ENCODE results near the gene CGB1. TPM values are rescaled to one million over a fixed set of nuclear protein-coding genes. Genes with fewer than 3 reads are reported as not detected.
"Not testable (repeated sequence)": the region's sequence is repeated elsewhere in the genome, so short reads cannot be mapped to it uniquely, and the experiment has no call there.

The CGB1 gene
- total and polyA plus RNA-seq, 2 donors (not counting 3 experiments of a cell fraction or from before 2014, with no cell fraction given), result not detected

DNA sequence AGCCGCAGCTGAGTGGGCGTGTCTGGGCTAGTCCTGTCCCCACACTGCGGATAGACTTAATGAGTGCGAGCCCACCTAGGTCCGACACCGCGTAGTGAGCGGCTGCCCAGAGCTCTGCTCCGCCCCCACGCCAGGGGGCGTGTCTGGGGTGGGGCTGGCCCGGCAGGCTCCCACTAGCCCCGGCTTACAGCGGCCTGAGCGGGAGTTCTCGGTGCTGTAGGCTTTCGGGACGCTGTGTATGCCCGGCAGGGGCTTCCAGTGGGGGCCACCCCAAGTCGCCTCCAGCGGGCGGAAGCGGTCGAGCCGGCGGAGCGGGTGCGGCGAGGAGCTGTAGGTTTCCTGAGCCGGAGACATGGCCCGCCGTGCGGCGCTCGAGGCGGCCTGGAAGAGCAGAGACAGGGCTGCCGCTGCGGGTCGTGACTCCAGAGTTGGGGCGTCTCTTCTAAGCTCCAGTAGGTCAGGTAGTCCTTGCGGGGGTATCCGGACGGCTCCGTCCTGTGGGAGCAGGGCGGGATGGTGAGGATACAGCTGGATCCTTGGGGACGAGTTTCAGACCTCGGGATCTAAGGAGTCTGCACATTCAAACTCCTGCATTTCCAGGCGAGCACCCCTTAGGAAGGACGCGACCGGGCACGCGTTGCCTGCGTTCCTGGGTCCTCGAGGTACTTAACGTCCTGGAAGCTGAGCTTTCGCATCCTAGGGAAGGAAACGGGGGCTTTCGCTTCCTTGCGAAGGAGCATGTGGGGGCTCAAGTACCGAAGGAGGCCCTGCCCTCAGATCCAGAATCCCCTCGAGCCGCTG lies 19.6 kb upstream of the CGB1 start:
- DNase-seq (ENCODE audit: low read depth, low spot score), result peak; percentile 62
- H3K27me3 ChIP-seq (ENCODE audit: control insufficient read depth in 2 of 2, insufficient read depth in 2 of 2, low read length in 2 of 2), result no peaks in the 10 kb centered on the region
- peak; percentile 82 for FAIRE-seq
- peak overlapping the region; percentile 30 to 55 (median 46) for H3K4me3 ChIP-seq (replicated peaks in 1 of 3; ENCODE audit: insufficient read depth in 1 of 3, low read depth in 1 of 3, low read length in 3 of 3)
- dilution Hi-C loops (cut with MboI; ENCODE audit: extremely low pct_ligation_motif_present, low sequenced_read_pairs) (no loop called here), intact Hi-C loops (cut with micrococcal nuclease) (no loop called here)
- CTCF ChIA-PET, result interaction anchor here (0.9 to 1.8 kb wide), 10 partner anchors 13 to 152 kb away, joined by 3 to 9 read pairs (median 4); partner anchors contain the start of genes GYS1 and RUVBL2
- H3K27ac ChIP-seq (ENCODE audit: insufficient read depth, low read depth, low read length), result no peak overlapping the region
- no peak overlapping the region for H3K9ac ChIP-seq (replicated peaks; ENCODE audit: extremely low read depth, insufficient read depth, low read length)
- H3K9me1 ChIP-seq (replicated peaks; ENCODE audit: control insufficient read depth, extremely low read depth, insufficient read depth, low read length), result no peaks in the 10 kb centered on the region
- BruUV-seq (replicated peaks), result no TSS peak
- H3K4me2 ChIP-seq (ENCODE audit: insufficient read depth, low read length), result peak overlapping the region; percentile 66
- H4K20me1 ChIP-seq (replicated peaks; ENCODE audit: control insufficient read depth, extremely low read depth, insufficient read depth, low read length), result no peaks in the 10 kb centered on the region
- no peaks in the 10 kb centered on the region for H3K36me3 ChIP-seq (ENCODE audit: control insufficient read depth in 2 of 2, extremely low read depth in 1 of 2, insufficient read depth in 2 of 2, low read length in 2 of 2)
- POLR2A ChIA-PET, result no interaction called here
- peak overlapping the region; percentile 91 for H2AFZ ChIP-seq (ENCODE audit: low read depth, low read length)
- H3K9me3 ChIP-seq (replicated peaks; ENCODE audit: control insufficient read depth, insufficient read depth, low read length), result no peaks in the 10 kb centered on the region
- no peaks in the 10 kb centered on the region for H3K79me2 ChIP-seq (ENCODE audit: control insufficient read depth, insufficient read depth, low read length)
- peaks cover 11% of the 10 kb centered on the region for H3K4me1 ChIP-seq (ENCODE audit: control insufficient read depth, extremely low read depth, insufficient read depth, low read length)
- TF ChIP-seq, protein P1, sequence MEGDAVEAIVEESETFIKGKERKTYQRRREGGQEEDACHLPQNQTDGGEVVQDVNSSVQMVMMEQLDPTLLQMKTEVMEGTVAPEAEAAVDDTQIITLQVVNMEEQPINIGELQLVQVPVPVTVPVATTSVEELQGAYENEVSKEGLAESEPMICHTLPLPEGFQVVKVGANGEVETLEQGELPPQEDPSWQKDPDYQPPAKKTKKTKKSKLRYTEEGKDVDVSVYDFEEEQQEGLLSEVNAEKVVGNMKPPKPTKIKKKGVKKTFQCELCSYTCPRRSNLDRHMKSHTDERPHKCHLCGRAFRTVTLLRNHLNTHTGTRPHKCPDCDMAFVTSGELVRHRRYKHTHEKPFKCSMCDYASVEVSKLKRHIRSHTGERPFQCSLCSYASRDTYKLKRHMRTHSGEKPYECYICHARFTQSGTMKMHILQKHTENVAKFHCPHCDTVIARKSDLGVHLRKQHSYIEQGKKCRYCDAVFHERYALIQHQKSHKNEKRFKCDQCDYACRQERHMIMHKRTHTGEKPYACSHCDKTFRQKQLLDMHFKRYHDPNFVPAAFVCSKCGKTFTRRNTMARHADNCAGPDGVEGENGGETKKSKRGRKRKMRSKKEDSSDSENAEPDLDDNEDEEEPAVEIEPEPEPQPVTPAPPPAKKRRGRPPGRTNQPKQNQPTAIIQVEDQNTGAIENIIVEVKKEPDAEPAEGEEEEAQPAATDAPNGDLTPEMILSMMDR (IDR thresholded peaks at IDR 0.05; ENCODE audit: extremely low read depth in 1 of 2, insufficient read depth in 1 of 2, low read depth in 1 of 2, low read length in 2 of 2), result peak; percentile 13 to 41
- TF ChIP-seq MYC (IDR thresholded peaks at IDR 0.05; ENCODE audit: low read depth, low read length), result no peak
- TF ChIP-seq, protein P2, sequence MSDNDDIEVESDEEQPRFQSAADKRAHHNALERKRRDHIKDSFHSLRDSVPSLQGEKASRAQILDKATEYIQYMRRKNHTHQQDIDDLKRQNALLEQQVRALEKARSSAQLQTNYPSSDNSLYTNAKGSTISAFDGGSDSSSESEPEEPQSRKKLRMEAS (IDR thresholded peaks at IDR 0.05; ENCODE audit: insufficient read depth, insufficient read length), result no peak

DNA sequence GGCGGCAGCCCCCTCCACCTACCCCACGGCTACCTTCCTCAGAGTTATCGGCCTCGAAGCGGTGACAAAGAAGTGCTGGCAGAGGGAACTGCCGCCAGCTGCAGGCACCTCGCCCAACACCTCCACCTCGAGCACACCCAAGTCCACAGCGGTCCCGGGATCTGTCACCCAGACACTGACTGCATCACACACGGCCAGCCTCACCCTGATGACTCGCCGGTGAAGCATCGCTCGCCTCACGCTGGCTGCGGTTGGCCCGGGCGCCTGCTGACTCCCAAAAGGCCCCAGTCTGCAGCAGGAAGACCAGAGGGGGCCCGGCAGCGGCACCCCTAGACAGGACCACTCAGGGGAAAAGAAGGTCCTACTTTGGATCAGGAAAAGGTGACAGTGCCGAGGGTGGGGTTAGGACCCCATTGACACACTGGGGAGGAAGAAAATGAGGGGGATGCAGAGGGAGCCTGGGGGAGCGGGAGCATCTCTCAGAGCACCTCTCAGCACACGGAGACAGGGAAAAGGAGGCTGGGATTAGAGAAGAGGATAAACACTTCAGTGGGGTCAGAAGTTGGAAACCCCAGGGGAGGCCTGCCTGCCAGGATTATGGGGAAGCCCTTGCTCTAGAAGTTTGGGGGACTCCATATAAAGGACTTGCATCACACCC lies 13.8 kb upstream of the CGB1 start:
- FAIRE-seq; H3K27me3 ChIP-seq (ENCODE audit: control insufficient read depth in 2 of 2, insufficient read depth in 2 of 2, low read length in 2 of 2); dilution Hi-C loops (cut with MboI; ENCODE audit: extremely low pct_ligation_motif_present, low sequenced_read_pairs); intact Hi-C loops (cut with micrococcal nuclease); H4K20me1 ChIP-seq (replicated peaks; ENCODE audit: control insufficient read depth, extremely low read depth, insufficient read depth, low read length); H3K9me1 ChIP-seq (replicated peaks; ENCODE audit: control insufficient read depth, extremely low read depth, insufficient read depth, low read length); H3K79me2 ChIP-seq (ENCODE audit: control insufficient read depth, insufficient read depth, low read length); BruUV-seq (replicated peaks); H3K9ac ChIP-seq (replicated peaks; ENCODE audit: extremely low read depth, insufficient read depth, low read length); H3K9me3 ChIP-seq (replicated peaks; ENCODE audit: control insufficient read depth, insufficient read depth, low read length); H3K4me2 ChIP-seq (ENCODE audit: insufficient read depth, low read length); H3K4me1 ChIP-seq (ENCODE audit: control insufficient read depth, extremely low read depth, insufficient read depth, low read length); H3K27ac ChIP-seq (ENCODE audit: insufficient read depth, low read depth, low read length); H2AFZ ChIP-seq (ENCODE audit: low read depth, low read length); H3K4me3 ChIP-seq (replicated peaks in 1 of 3; ENCODE audit: insufficient read depth in 1 of 3, low read depth in 1 of 3, low read length in 3 of 3); DNase-seq (ENCODE audit: low read depth, low spot score); H3K36me3 ChIP-seq (ENCODE audit: control insufficient read depth in 2 of 2, extremely low read depth in 1 of 2, insufficient read depth in 2 of 2, low read length in 2 of 2); POLR2A ChIA-PET: not testable (repeated sequence)
- CTCF ChIA-PET, result interaction anchor here (0.6 to 1.6 kb wide), 2 partner anchors 51 kb away, joined by 3 to 5 read pairs; no protein-coding TSS in a partner anchor

DNA sequence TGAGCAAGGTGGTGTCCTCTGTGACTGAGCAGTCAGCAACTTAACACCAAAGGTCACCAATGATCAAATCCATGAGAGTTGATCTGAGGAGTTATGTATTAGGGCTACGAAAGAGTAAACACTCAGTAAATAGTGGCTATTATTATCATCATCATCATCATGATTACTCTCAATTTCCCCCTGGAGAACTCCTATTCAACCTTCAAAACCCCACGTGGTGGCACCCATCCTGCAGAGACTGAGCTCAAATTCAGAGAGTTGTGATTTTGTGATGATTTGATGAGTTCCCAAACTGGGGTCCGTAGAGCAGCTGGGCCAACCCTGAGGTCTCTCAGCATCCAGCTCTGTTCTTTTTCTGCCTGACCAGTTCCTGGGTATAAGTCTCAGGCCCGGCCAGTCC lies 13.1 kb upstream of the CGB1 start:
- H3K9me3 ChIP-seq (replicated peaks; ENCODE audit: control insufficient read depth, insufficient read depth, low read length); BruUV-seq (replicated peaks); H3K79me2 ChIP-seq (ENCODE audit: control insufficient read depth, insufficient read depth, low read length); H2AFZ ChIP-seq (ENCODE audit: low read depth, low read length); H3K36me3 ChIP-seq (ENCODE audit: control insufficient read depth in 2 of 2, extremely low read depth in 1 of 2, insufficient read depth in 2 of 2, low read length in 2 of 2); H4K20me1 ChIP-seq (replicated peaks; ENCODE audit: control insufficient read depth, extremely low read depth, insufficient read depth, low read length); H3K9me1 ChIP-seq (replicated peaks; ENCODE audit: control insufficient read depth, extremely low read depth, insufficient read depth, low read length); H3K9ac ChIP-seq (replicated peaks; ENCODE audit: extremely low read depth, insufficient read depth, low read length); FAIRE-seq; dilution Hi-C loops (cut with MboI; ENCODE audit: extremely low pct_ligation_motif_present, low sequenced_read_pairs); H3K4me1 ChIP-seq (ENCODE audit: control insufficient read depth, extremely low read depth, insufficient read depth, low read length); H3K4me3 ChIP-seq (replicated peaks in 1 of 3; ENCODE audit: insufficient read depth in 1 of 3, low read depth in 1 of 3, low read length in 3 of 3); POLR2A ChIA-PET; DNase-seq (ENCODE audit: low read depth, low spot score); intact Hi-C loops (cut with micrococcal nuclease); H3K27me3 ChIP-seq (ENCODE audit: control insufficient read depth in 2 of 2, insufficient read depth in 2 of 2, low read length in 2 of 2); H3K4me2 ChIP-seq (ENCODE audit: insufficient read depth, low read length); H3K27ac ChIP-seq (ENCODE audit: insufficient read depth, low read depth, low read length): not testable (repeated sequence)
- CTCF ChIA-PET, result interaction anchor here (0.6 kb wide), 1 partner anchor 50 kb away, joined by 3 read pairs; no protein-coding TSS in a partner anchor

All from endothelial cell of umbilical vein (primary cell).